Stimulated activated CD4-positive, alpha-beta T cell treated with anti-CD3 and anti-CD28 coated beads, TNF-alpha, amount 100 ng/mL, for 48 hours (primary cell): ENCODE measurements around the gene CSTB.

Experiments used
- DNase-seq, 3 donors: peaks; one replicate each; pipeline ENCODE4 v3.0.0-alpha.2; 2020; ENCODE audit warnings: low read depth in 3 of 3

Gene CSTB

DNA sequence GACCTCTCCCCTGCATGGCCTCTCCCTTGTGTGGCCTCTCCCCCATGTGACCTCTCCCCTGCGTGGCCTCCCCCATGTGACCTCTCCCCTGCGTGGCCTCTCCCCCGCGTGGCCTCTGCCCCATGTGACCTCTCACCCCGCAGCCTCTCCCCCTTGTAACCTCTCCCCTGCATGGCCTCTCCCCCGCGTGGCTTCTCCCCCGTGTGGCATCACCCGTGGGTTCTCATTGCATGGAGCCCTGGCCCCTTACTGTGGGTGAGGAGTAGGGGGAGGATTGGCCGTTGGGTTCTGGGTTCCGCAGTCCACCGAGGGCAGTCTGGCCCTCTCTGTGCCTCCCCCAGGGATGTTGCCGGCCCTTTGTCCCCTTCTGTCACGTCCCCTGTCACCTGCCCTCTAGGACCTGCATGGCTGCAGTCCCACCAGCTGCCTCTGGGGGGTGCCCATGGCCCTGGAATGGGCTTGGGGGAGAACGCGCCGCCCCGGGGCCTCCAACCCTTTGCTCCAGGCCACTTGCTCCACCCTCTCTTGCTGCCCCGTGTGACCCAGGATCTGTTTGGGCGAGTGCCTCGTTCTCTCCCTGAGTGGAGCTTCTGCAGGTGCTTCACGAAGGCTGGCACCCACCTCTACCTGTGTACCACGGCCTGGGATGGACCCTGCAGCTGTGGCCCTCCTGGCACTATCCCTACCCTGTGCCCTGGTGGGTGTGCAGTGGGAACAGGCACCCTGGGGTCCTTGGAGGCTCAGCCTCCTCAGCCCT is 34.6 kb upstream of the CSTB start:
- DNase-seq: peak; percentile 83 to 92 (median 91)

DNA sequence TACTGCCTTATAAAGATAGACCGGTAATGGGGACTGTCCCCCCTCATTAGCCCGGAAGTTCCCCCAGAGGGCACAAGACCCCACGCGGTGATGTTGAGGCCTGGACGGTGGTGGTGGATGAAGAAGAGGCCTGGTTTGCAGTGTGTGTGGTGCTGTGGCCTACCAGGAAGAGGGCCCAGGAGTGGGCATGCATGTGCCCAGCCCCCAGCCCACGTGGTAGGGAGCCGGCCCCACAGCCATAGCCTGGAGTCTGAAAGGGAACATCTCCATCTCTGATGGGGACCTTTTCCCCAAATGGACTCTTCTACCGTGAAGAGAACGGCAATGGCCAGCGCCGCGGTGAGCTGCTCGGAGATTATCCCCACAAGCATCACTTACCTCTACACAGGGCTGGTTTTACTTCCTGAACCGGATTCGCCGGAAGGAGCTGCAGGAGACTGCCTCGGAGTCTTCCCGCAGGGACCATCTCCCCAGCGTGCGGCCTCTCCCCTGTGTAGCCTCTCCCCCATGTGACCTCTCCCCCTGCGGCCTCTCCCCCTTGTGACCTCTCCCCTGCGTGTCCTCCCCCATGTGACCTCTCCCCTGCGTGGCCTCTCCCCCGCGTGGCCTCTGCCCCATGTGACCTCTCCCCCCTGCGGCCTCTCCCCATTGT is 33.9 kb upstream of the CSTB start:
- DNase-seq: no peak

- no peak for DNase-seq
Measured at GRCh38 chr21:43809346-43809799, 33.3 kb upstream of the CSTB start.

GRCh38 chr21:43808832-43809251 is 32.7 kb upstream of the CSTB start:
- DNase-seq: no peak

- no peak for DNase-seq
Measured at GRCh38 chr21:43808367-43808766, 32.3 kb upstream of the CSTB start.

- DNase-seq: no peak
Measured at GRCh38 chr21:43806017-43806710, 30.1 kb upstream of the CSTB start.

- DNase-seq: no peak
Measured at GRCh38 chr21:43805275-43805800, 29.2 kb upstream of the CSTB start.

- no peak for DNase-seq
Measured at GRCh38 chr21:43803558-43804300, 27.6 kb upstream of the CSTB start.

GRCh38 chr21:43802713-43803313 is 26.7 kb upstream of the CSTB start:
- DNase-seq: no peak

DNA sequence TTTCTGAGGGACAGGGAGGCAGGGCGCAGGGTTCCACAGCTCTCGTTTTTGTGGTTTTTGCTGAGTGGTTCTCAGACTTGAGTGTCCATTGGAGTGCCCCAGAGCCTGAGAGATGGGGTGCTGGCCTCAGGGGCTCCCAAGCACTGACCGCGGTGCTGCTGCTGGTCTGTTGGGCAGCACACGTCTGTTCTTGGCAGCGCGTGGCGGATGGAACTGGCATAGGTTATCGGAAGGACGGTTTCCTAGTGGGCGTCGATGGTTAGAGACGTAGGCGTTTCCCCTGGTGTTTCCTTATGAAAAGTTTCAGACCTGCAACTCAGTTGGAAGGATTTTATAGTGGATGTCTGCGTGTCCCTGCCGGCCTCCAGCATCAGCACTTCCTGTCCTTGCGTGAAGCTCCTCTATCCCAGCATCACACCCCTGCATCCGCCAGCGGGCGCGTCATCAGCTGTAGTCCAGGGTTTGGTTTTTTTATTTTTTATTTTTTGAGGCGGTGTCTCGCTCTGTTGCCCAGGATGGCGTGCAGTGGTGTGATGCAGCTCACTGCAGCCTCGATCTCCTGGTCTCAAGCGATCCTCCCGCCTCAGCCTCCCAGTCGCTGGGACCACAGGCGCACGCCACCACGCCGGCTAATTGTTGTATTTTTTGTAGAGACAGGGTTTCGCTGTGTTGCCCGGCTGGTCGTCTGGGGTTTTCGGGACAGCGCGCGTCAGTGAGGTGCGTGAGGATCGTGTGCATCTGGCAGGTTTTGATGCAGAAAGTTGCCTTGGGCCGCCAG is 25.1 kb upstream of the CSTB start:
- no peak for DNase-seq

DNA sequence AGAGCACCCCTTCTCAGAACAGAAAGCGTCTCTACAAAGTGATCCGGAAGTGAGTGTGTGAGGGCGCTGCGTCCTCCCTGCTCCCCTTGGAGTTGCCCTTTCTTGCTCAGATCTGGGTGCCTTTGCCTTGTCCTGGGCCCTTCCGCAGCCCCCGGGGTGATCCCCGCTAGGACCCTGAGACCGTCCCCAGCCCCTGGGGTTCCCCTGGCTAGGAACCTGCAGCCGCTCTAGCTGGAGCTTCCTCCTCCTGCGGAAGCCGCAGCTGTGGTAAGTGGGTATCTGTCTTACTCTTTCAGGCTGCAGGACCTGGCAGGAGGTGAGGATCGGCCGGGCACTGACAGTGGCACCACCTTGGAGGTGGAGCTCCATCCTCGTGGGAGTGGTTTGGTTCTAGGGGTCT is 24.5 kb upstream of the CSTB start:
- DNase-seq: no peak

- DNase-seq: no peak
Measured at GRCh38 chr21:43800124-43800523, 24.0 kb upstream of the CSTB start.

DNA sequence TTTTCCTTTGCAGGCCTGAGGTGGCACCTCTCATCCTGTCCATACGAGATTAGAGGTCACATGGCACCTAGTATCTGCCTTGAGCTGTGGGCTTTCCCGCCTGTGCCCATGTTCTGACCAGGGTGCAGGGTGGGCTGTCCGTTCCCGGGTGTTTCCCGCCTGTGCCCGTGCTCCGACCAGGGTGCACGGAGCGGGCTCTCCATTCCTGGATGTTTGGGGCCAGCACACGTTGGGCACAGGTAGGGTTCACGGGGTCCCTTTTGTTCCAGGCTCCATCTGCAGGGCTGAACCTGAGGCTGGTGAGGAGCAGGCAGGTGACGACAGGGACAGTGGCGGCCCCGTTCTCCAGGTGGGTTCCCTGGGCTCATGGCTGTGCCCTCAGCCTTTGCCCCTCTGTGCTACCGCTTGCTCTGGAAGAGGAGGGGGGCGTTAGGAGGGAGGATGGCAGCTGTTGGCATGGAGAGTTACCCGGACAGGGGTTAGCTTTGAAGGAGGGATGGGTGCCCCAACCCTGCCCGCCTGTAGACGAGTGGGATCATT is 23.3 kb upstream of the CSTB start:
- no peak for DNase-seq

- no peak for DNase-seq
Measured at GRCh38 chr21:43797925-43798715, 22.0 kb upstream of the CSTB start.

DNA sequence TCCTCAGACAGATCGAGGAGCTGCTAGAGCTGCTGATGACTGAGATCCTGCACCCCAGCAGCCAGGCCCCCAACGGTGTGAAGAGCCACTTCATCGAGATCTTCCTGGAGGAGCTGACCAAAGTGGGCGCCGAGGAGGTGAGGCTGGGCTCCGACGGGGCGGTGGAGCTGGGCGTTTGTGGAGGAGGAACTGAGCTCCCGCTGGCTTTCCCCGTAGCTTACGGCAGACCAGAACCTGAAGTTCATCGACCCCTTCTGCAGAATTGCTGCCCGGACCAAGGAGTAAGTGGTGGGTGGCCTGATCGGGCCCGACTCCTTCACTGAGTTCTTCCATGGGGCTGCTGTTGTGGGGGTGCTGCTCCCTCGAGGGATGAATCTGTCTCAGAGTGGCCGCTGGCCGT is 21.3 kb upstream of the CSTB start:
- DNase-seq: no peak

DNA sequence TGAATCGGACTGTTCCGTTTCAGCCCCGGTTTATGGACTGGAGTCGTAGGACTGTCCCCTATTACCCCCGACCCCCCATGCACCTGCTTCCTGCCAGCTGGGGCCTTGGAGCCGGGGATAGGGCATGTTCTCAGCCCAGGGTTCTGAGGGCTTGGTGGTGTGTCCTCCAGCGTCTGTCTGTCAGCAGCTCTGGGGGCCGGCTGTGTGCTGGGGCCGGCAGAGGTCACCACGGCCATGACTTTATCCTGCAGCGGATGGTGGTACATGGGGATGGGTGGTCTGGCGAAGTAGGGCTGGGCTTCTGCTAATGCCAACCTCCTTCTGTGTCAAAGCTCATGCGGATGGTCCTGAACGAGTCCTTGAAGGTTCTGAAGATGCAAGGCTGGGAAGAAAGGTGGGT is 18.7 kb upstream of the CSTB start:
- DNase-seq: no peak

- no peak for DNase-seq
Measured at GRCh38 chr21:43794311-43794710, 18.2 kb upstream of the CSTB start.

DNA sequence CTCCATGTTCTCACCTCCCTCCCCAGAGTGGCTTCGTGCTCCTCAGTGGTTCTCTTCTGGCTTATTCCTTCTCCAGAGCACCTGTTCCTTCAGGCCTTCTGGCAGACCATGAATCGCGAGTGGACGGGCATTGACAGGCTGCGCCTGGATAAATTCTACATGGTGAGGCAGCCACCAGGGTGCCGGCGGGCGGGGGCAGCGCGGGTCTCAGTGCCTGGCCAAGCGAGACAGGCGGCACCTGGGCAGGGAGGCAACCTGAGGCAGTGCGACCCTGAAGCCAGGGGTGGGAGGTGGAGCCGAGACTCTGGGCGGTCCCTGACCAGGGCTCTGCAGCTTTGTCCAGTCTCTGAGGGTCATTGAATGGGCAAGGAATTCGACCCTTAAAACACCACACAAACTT is 17.1 kb upstream of the CSTB start:
- no peak for DNase-seq

- DNase-seq: no peak
Measured at GRCh38 chr21:43792406-43792805, 16.3 kb upstream of the CSTB start.
